GM23338 (cell line): ENCODE data around the gene SPARC. TPM values are rescaled to one million over a fixed set of nuclear protein-coding genes. Genes with fewer than 3 reads are reported as not detected.

Source experiments
- ATAC-seq: fragments of 200-7000 bp; cut with Tn5 transposase; 3 replicates; pipeline ENCODE4 v1.9.1; 2020
- DNase-seq: peaks from one replicate; pipeline ENCODE4 v3.0.0-alpha.2; 2015; ENCODE audit warnings: low spot score
- H2AFZ ChIP-seq: fragments of 200-600 bp; sonication (generic); 2 replicates; pipeline ENCODE4 v1.8.0; 2016; ENCODE audit warnings: antibody characterized with exemption, mild to moderate bottlenecking, moderate library complexity
- H3F3A ChIP-seq: fragments of 200-600 bp; sonication (generic); replicated peaks from 2 replicates; pipeline ENCODE4 v1.8.0; 2017; ENCODE audit warnings: antibody characterized with exemption, mixed run types, low read depth
- H3K27ac ChIP-seq: fragments of 200-600 bp; sonication (generic); 2 replicates; pipeline ENCODE4 v1.6.1; 2016; ENCODE audit warnings: low read depth
- H3K27me3 ChIP-seq: fragments of 200-600 bp; sonication (generic); 2 replicates; pipeline ENCODE4 v1.8.0; 2016; ENCODE audit warnings: mild to moderate bottlenecking, mixed run types, moderate library complexity; ENCODE audit not compliant: insufficient read depth
- H3K36me3 ChIP-seq: fragments of 200-600 bp; sonication (generic); 2 replicates; pipeline ENCODE4 v1.8.0; 2016; ENCODE audit warnings: mild to moderate bottlenecking; ENCODE audit not compliant: insufficient read depth
- H3K4me1 ChIP-seq: fragments of 200-600 bp; sonication (generic); 2 replicates; pipeline ENCODE4 v1.8.0; 2016; ENCODE audit warnings: mild to moderate bottlenecking, moderate library complexity; ENCODE audit not compliant: insufficient read depth
- H3K4me2 ChIP-seq: fragments of 200-600 bp; sonication (generic); 2 replicates; pipeline ENCODE4 v1.7.1; 2017; ENCODE audit warnings: mixed run types
- H3K4me3 ChIP-seq: fragments of 200-600 bp; sonication (generic); 2 replicates; pipeline ENCODE4 v1.6.1; 2016; ENCODE audit warnings: mixed run types
- H3K79me2 ChIP-seq: fragments of 200-600 bp; sonication (generic); replicated peaks from 2 replicates; pipeline ENCODE4 v1.8.0; 2017; ENCODE audit warnings: mild to moderate bottlenecking; ENCODE audit not compliant: insufficient read depth
- H3K9me2 ChIP-seq: fragments of 200-600 bp; sonication (generic); 2 replicates; pipeline ENCODE4 v1.8.0; 2017; ENCODE audit not compliant: insufficient read depth
- H4K20me1 ChIP-seq: fragments of 200-600 bp; sonication (generic); replicated peaks from 2 replicates; pipeline ENCODE4 v1.8.0; 2017; ENCODE audit warnings: mild to moderate bottlenecking; ENCODE audit not compliant: insufficient read depth
- H3K27ac Mint-ChIP-seq: 2 replicates; pipeline ENCODE4 v1.8.0; 2020; ENCODE audit warnings: inconsistent platforms, mild to moderate bottlenecking, moderate library complexity, mixed read lengths
- H3K27me3 Mint-ChIP-seq: 3 replicates; pipeline ENCODE4 v1.8.0; 2022; ENCODE audit warnings: low read depth, mild to moderate bottlenecking, moderate library complexity, mixed read lengths, inconsistent platforms; ENCODE audit not compliant: insufficient read depth, poor library complexity
- H3K36me3 Mint-ChIP-seq: 3 replicates; pipeline ENCODE4 v1.8.0; 2021; ENCODE audit warnings: low read depth, mild to moderate bottlenecking, inconsistent platforms, moderate library complexity, mixed read lengths
- H3K4me1 Mint-ChIP-seq: 3 replicates; pipeline ENCODE4 v1.8.0; 2020; ENCODE audit warnings: mild to moderate bottlenecking, inconsistent platforms, mixed read lengths
- H3K4me3 Mint-ChIP-seq: 3 replicates; pipeline ENCODE4 v1.8.0; 2021; ENCODE audit warnings: moderate library complexity, mild to moderate bottlenecking, inconsistent platforms, mixed read lengths
- H3K9me3 Mint-ChIP-seq: 3 replicates; pipeline ENCODE4 v1.8.0; 2020; ENCODE audit warnings: moderate library complexity, mild to moderate bottlenecking, inconsistent platforms, mixed read lengths
- CREB1 ChIP-seq: fragments of 250-450 bp; sonication (Bioruptor Pico); IDR thresholded peaks from 2 replicates; pipeline ENCODE4 v1.5.0; 2020; ENCODE audit warnings: low read depth, mild to moderate bottlenecking, moderate library complexity
- CTCF ChIP-seq, 2 experiments: fragments of 200-600 bp in 1 of 2; sonication (generic) in 1 of 2; conservative IDR thresholded peaks; 2 replicates each; pipeline versions ENCODE4 v1.5.1 to v1.6.1; 2016 to 2017; ENCODE audit warnings: antibody characterized with exemption in 2 of 2, low read depth in 2 of 2, mild to moderate bottlenecking in 2 of 2, moderate library complexity in 1 of 2
- ETS1 ChIP-seq: IDR thresholded peaks from 2 replicates; pipeline ENCODE4 v1.6.1; 2016; ENCODE audit warnings: antibody characterized with exemption
- EZH2 ChIP-seq: fragments of 200-600 bp; sonication (generic); IDR thresholded peaks from one replicate; pipeline ENCODE4 v1.8.0; 2017; ENCODE audit warnings: antibody characterized with exemption, mild to moderate bottlenecking, low read depth; ENCODE audit not compliant: unreplicated experiment
- EZH2phosphoT487 ChIP-seq: fragments of 200-600 bp; sonication (generic); IDR thresholded peaks from one replicate; pipeline ENCODE4 v1.8.1; 2018; ENCODE audit warnings: antibody characterized with exemption; ENCODE audit not compliant: unreplicated experiment
- JUNB ChIP-seq: IDR thresholded peaks from one replicate; pipeline ENCODE4 v1.6.1; 2016; ENCODE audit warnings: antibody characterized with exemption; ENCODE audit not compliant: unreplicated experiment
- NANOG ChIP-seq: IDR thresholded peaks from 2 replicates; pipeline ENCODE4 v1.6.1; 2016; ENCODE audit warnings: antibody characterized with exemption, borderline replicate concordance
- POLR2AphosphoS5 ChIP-seq: IDR thresholded peaks from 2 replicates; pipeline ENCODE4 v1.6.1; 2016; ENCODE audit warnings: antibody characterized with exemption, low read depth
- REST ChIP-seq: IDR thresholded peaks from one replicate; pipeline ENCODE4 v1.6.1; 2018; ENCODE audit warnings: antibody characterized with exemption; ENCODE audit not compliant: unreplicated experiment
- STAT1 ChIP-seq: IDR thresholded peaks from one replicate; pipeline ENCODE4 v1.6.1; 2016; ENCODE audit warnings: antibody characterized with exemption; ENCODE audit not compliant: unreplicated experiment
- ZNF462 ChIP-seq: fragments of 250-450 bp; sonication (Bioruptor Pico); IDR thresholded peaks from 2 replicates; pipeline ENCODE4 v1.5.0; 2020; ENCODE audit warnings: mild to moderate bottlenecking, moderate library complexity
- polyA plus RNA-seq: library from polyadenylated mRNA; unstranded; fragments of >200 nt; fragmentation: Nextera tagmentation; extraction: Ambion mirVana; gene quantifications from 2 replicates; pipeline ENCODE4 v1.2.1, GENCODE V29; 2016
- total RNA-seq: library from RNA; depleted of rRNA; stranded (reverse); fragments of >200 nt; shearing (Covaris generic); gene quantifications from 2 replicates; pipeline ENCODE4 v1.2.3, GENCODE V29; 2014

The SPARC gene
- total and polyA plus RNA-seq, 2 experiments from 2014 or later, result 218 to 225 TPM

GRCh38 chr5:151628112-151628823 is 58.4 kb downstream of the SPARC start:
- H3K9me3 Mint-ChIP-seq, result no peaks in the 10 kb centered on the region
- no peak overlapping the region for H3K4me3 ChIP-seq
- ATAC-seq (peak; percentile 26; the same call in 2 of the 3 replicates), DNase-seq (no peak)
- H3K27ac Mint-ChIP-seq, result no peak overlapping the region
- no peaks in the 10 kb centered on the region for H4K20me1 ChIP-seq
- H3K36me3 Mint-ChIP-seq, result no peaks in the 10 kb centered on the region
- H3K36me3 ChIP-seq, result no peaks in the 10 kb centered on the region
- no peak for TF ChIP-seq NANOG
- TF ChIP-seq POLR2AphosphoS5, result no peak
- TF ChIP-seq EZH2phosphoT487, result no peak
- TF ChIP-seq STAT1, result no peak
- no peak for TF ChIP-seq EZH2
- no peak for TF ChIP-seq REST
- TF ChIP-seq ETS1, result no peak
- TF ChIP-seq CREB1 (CRISPR knock-in tag), result no peak
- TF ChIP-seq ZNF462 (CRISPR knock-in tag), result no peak
- no peak for TF ChIP-seq CTCF (conservative IDR thresholded peaks at IDR 0.05; ENCODE audit: low read depth in 2 of 2)
- no peak for TF ChIP-seq JUNB
- H3K4me1 Mint-ChIP-seq, result peaks cover 6% of the 10 kb centered on the region; the same call in 2 of the 3 replicates
- no peaks in the 10 kb centered on the region for H3K79me2 ChIP-seq
- no peak overlapping the region for H3K27ac ChIP-seq
- H3F3A ChIP-seq, result no peaks in the 10 kb centered on the region
- no peaks in the 10 kb centered on the region for H3K4me1 ChIP-seq
- H2AFZ ChIP-seq, result peak overlapping the region; percentile 72; the same call in 1 of the 2 replicates
- H3K4me3 Mint-ChIP-seq, result no peak overlapping the region
- no peak overlapping the region for H3K4me2 ChIP-seq
- no peaks in the 10 kb centered on the region for H3K9me2 ChIP-seq
- H3K27me3 Mint-ChIP-seq, result peaks cover 2% of the 10 kb centered on the region
- H3K27me3 ChIP-seq, result no peaks in the 10 kb centered on the region
